GM20431 (cell line): Measurements from ENCODE around the gene CWC15.
"Not testable (repeated sequence)": the region's sequence is repeated elsewhere in the genome, so short reads cannot be mapped to it uniquely, and the experiment has no call there.

Experiments
- in situ Hi-C: fragments of 300-500 bp; cut with MseI, MboI; formaldehyde crosslinking; loops from one replicate; pipeline ENCODE4 v1.15.0; 2020; ENCODE audit warnings: low sequenced_read_pairs; ENCODE audit not compliant: unreplicated experiment

The CWC15 gene

DNA sequence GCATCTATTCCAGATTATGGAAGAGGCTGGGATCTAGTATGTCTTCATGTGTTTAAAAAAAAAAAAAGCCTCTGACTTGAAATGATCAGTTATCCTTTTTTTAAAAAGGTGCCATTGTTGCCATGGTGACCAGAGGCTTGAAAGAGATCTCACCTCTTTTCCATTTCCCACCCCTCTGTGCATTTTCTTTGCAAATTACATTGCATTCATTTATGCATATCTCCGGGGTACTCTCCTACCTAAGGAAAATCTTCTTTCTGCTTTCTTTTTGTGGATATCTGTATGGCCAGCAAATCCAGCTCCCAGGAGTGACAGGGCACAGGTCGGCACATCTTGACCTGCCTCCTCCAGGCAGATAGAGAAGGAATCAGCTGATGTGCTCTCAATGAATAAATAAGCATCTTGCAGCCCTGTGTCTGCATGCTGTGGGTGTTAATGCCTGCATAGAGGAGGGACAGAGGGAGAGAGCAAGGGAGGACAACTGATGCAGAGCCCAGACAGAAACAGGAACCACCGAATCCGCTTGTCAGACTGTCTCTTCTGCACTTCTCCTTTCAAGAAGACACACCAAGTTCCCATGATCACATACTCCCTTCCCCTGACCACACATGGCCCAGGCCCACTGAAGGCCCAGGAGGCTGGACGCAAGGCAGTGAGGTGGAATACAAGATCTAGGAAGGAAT, 50.9 kb downstream of the CWC15 start:
- in situ Hi-C loops: no loop called here

DNA sequence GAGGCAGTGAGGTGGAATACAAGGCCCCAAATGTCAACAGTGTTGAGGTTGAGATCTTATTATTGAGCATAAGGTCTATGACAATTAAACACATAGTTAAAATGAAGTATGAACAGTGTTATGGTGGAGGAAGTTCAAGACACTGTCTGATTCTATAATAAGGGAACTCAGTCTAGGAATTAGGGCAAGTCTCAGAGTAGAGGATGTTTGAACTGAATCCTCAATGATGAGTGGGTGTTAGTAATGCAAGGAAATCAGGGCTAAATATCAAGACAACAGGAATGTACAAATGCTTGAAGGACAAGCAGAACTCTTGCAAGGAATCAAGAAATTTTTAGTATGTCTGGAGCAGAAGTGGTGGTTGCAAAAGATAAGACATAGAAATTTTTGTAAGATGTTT, 53.0 kb downstream of the CWC15 start:
- in situ Hi-C loops: no loop called here

DNA sequence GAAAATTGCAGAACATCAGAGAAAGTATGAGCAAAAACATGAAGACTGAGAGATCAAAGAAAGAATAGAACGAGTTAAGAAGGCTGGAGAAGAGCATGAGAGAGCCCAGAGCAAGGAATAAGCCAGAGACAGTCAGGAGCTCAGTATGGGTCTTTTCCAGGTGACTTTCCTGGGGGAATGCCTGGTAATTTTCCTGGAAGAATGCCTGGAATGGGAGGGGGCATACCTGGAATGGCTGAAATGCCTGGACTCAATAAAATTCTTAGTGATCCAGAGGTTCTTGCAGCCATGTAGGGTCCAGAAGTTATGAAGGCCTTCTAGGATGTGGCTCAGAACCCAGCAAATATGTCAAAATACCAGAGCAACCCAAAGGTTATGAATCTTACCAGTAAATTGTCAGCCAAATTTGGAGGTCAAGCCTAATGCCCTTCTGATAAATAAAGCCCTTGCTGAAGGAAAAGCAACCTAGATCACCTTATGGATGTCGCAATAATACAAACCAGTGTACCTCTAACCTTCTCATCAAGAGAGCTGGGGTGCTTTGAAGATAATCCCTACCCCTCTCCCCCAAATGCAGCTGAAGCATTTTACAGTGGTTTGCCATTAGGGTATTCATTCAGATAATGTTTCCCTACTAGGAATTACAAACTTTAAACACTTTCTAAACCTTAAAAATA, 59.5 kb downstream of the CWC15 start:
- in situ Hi-C loops: not testable (repeated sequence)

DNA sequence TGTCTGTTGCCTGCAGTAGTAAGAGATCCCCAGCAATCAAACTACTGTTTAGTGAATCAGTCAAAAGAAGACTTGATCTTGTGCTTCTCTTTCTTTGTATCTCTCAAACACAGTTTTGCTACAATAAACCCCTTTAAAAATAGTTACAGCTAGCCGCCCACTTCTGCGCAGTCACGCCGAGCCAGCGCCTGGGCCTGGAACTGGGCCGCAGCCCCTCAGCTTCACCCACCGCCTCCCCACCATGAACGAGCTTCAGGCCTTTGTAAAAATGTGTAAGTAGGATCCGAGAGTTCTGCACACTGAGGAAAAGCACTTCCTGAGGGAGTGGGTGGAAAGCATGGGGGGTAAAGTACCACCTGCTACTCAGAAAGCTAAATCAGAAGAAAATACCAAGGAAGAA, 60.5 kb downstream of the CWC15 start:
- in situ Hi-C loops: no loop called here
